ENCODE data around the gene C22orf31.

DNA sequence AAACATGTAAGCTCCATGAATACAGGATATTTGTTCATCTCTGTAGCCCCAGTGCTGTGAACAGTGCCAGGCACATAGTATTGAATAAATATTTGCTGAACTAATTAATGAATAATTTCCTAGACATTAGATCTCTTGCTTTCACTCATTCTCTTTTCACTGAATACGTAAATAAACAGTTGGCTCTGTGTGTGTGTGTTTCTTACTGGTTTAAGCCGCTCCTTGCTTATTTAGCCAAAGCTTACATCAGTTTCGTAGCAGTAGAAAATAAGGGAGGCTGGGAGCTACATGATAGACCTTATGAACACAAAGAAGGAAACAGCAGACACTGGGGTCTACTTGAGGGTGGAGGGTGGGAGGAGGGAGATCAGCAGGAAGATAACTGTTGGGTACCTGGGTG lies 28.4 kb upstream of the C22orf31 start:
- TF ChIP-seq POLR2A (IDR thresholded peaks at IDR 0.05; ENCODE audit: low read length) (no peak), FOSL2 (IDR thresholded peaks at IDR 0.05) (no peak), FOSL2 (CRISPR knock-in tag; IDR thresholded peaks at IDR 0.05) (no peak), RFX5 (IDR thresholded peaks at IDR 0.05) (no peak), RNF2 (IDR thresholded peaks at IDR 0.05; ENCODE audit: borderline replicate concordance, low read depth) (no peak), HOXB5 (CRISPR knock-in tag; IDR thresholded peaks at IDR 0.05) (no peak)
- TF ChIP-seq, protein P1, sequence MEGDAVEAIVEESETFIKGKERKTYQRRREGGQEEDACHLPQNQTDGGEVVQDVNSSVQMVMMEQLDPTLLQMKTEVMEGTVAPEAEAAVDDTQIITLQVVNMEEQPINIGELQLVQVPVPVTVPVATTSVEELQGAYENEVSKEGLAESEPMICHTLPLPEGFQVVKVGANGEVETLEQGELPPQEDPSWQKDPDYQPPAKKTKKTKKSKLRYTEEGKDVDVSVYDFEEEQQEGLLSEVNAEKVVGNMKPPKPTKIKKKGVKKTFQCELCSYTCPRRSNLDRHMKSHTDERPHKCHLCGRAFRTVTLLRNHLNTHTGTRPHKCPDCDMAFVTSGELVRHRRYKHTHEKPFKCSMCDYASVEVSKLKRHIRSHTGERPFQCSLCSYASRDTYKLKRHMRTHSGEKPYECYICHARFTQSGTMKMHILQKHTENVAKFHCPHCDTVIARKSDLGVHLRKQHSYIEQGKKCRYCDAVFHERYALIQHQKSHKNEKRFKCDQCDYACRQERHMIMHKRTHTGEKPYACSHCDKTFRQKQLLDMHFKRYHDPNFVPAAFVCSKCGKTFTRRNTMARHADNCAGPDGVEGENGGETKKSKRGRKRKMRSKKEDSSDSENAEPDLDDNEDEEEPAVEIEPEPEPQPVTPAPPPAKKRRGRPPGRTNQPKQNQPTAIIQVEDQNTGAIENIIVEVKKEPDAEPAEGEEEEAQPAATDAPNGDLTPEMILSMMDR (IDR thresholded peaks at IDR 0.05): no peak
- TF ChIP-seq, protein P2, sequence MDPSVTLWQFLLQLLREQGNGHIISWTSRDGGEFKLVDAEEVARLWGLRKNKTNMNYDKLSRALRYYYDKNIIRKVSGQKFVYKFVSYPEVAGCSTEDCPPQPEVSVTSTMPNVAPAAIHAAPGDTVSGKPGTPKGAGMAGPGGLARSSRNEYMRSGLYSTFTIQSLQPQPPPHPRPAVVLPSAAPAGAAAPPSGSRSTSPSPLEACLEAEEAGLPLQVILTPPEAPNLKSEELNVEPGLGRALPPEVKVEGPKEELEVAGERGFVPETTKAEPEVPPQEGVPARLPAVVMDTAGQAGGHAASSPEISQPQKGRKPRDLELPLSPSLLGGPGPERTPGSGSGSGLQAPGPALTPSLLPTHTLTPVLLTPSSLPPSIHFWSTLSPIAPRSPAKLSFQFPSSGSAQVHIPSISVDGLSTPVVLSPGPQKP (IDR thresholded peaks at IDR 0.05; ENCODE audit: low read depth, low read length): no peak

Measured in A549 (cell line).